ENCODE results near the gene PDLIM5. TPM values are rescaled to one million over a fixed set of nuclear protein-coding genes. Genes with fewer than 3 reads are reported as not detected.

Gene PDLIM5
- total RNA-seq, 4 donors from 2014 or later, result 62.9 to 133 (median 110) TPM

GRCh38 chr4:94561249-94562024, 109.7 kb downstream of the PDLIM5 start:
- Histone ChIP-seq H3K27me3 (no peaks in the 10 kb centered on the region), H3K4me1 (peaks cover 10 to 37% (median 12%) of the 10 kb centered on the region in 4 donors), H3K27ac (no peak overlapping the region), H3K36me3 (no peaks in the 10 kb centered on the region), H3K9me3 (no peaks in the 10 kb centered on the region), H3K4me3 (no peak overlapping the region)
- WGBS, 2 donors (ENCODE audit: low coverage in 1 of 2), result 76 to 85% methylated on average over 3 to 5 of the region's 5 CpGs
- intact Hi-C loops (cut with DNase I; ENCODE audit: low total_unique reads) (no loop called here), in situ Hi-C loops (cut with MboI; ENCODE audit: low pct_ligation_motif_present in 1 of 4, low pct_unique_long_range_greater_than_20kb in 1 of 4, low sequenced_read_pairs in 3 of 4) (no loop called here)
- TF ChIP-seq EP300 (IDR thresholded peaks at IDR 0.05; ENCODE audit: low read depth), result no peak
- TF ChIP-seq CTCF (IDR thresholded peaks at IDR 0.05), result no peak
- TF ChIP-seq POLR2AphosphoS5 (IDR thresholded peaks at IDR 0.05), result no peak
- no peak for DNase-seq

- H3K36me3 ChIP-seq, result no peaks in the 10 kb centered on the region
- intact Hi-C loops (cut with DNase I; ENCODE audit: low total_unique reads) (no loop called here), in situ Hi-C loops (cut with MboI; ENCODE audit: low pct_ligation_motif_present in 1 of 4, low pct_unique_long_range_greater_than_20kb in 1 of 4, low sequenced_read_pairs in 3 of 4) (no loop called here)
- WGBS, 2 donors (ENCODE audit: low coverage in 1 of 2), result 83 to 100% methylated on average over 1 of the region's 1 CpG
- H3K4me3 ChIP-seq, result no peak overlapping the region
- no peak overlapping the region for H3K27ac ChIP-seq
- peaks cover 10 to 37% (median 12%) of the 10 kb centered on the region in 4 donors for H3K4me1 ChIP-seq
- no peaks in the 10 kb centered on the region for H3K27me3 ChIP-seq
- DNase-seq, result no peak
- TF ChIP-seq POLR2AphosphoS5 (IDR thresholded peaks at IDR 0.05), result no peak
- TF ChIP-seq POLR2A (IDR thresholded peaks at IDR 0.05), result no peak
- TF ChIP-seq CTCF (IDR thresholded peaks at IDR 0.05), result no peak
- TF ChIP-seq EP300 (IDR thresholded peaks at IDR 0.05; ENCODE audit: low read depth), result no peak
- no peaks in the 10 kb centered on the region for H3K9me3 ChIP-seq
Observed at GRCh38 chr4:94562285-94562684, 110.5 kb downstream of the PDLIM5 start.

- intact Hi-C loops (cut with DNase I; ENCODE audit: low total_unique reads), result no loop called here
- H3K27me3 ChIP-seq, result no peaks in the 10 kb centered on the region
Observed at GRCh38 chr4:94564252-94564651, 112.5 kb downstream of the PDLIM5 start.

GRCh38 chr4:94566420-94566819, 114.7 kb downstream of the PDLIM5 start:
- Histone ChIP-seq H3K9me3 (no peaks in the 10 kb centered on the region), H3K27me3 (no peaks in the 10 kb centered on the region), H3K36me3 (no peaks in the 10 kb centered on the region), H3K4me1 (peaks cover 0 to 38% (median 10%) of the 10 kb centered on the region in 4 donors), H3K27ac (no peak overlapping the region), H3K4me3 (no peak overlapping the region)
- intact Hi-C loops (cut with DNase I; ENCODE audit: low total_unique reads), result no loop called here
- in situ Hi-C loops (cut with MboI; ENCODE audit: low pct_ligation_motif_present in 1 of 4, low pct_unique_long_range_greater_than_20kb in 1 of 4, low sequenced_read_pairs in 3 of 4), result no loop called here
- 73 to 83% methylated on average over 4 of the region's 4 CpGs for WGBS, 2 donors (ENCODE audit: low coverage in 1 of 2)
- no peak for DNase-seq
- TF ChIP-seq EP300 (IDR thresholded peaks at IDR 0.05; ENCODE audit: low read depth), result no peak
- no peak for TF ChIP-seq POLR2A (IDR thresholded peaks at IDR 0.05)

More at GRCh38 chr4:94564252-94564651, 112.5 kb downstream of the PDLIM5 start:
- WGBS, 2 donors (ENCODE audit: low coverage in 1 of 2), result 40 to 87% methylated on average over 1 to 2 of the region's 2 CpGs
- in situ Hi-C loops (cut with MboI; ENCODE audit: low pct_ligation_motif_present in 1 of 4, low pct_unique_long_range_greater_than_20kb in 1 of 4, low sequenced_read_pairs in 3 of 4), result no loop called here
- H3K36me3 ChIP-seq, result no peaks in the 10 kb centered on the region
- TF ChIP-seq CTCF (IDR thresholded peaks at IDR 0.05) (no peak), POLR2A (IDR thresholded peaks at IDR 0.05) (no peak), EP300 (IDR thresholded peaks at IDR 0.05; ENCODE audit: low read depth) (no peak), POLR2AphosphoS5 (IDR thresholded peaks at IDR 0.05) (no peak)
- H3K4me3 ChIP-seq, result no peak overlapping the region
- H3K27ac ChIP-seq, result no peak overlapping the region
- DNase-seq, result no peak
- H3K9me3 ChIP-seq, result no peaks in the 10 kb centered on the region
- H3K4me1 ChIP-seq, result peaks cover 9 to 38% (median 13%) of the 10 kb centered on the region in 4 donors

Measured in transverse colon (tissue), 4 donors.